ENCODE results near the gene JOSD1. TPM values are rescaled to one million over a fixed set of nuclear protein-coding genes. Genes with fewer than 3 reads are reported as not detected.

Gene JOSD1
- total RNA-seq, 1 donor, result 86.1 TPM

- H3K9me3 ChIP-seq (ENCODE audit: low read depth, low read length), result no peaks in the 10 kb centered on the region
- no peak overlapping the region for H2AFZ ChIP-seq (ENCODE audit: low read length)
- no peak overlapping the region for H3K4me3 ChIP-seq (ENCODE audit: insufficient read depth, low read length)
- DNase-seq (ENCODE audit: insufficient read length, low spot score, missing footprints), result no peak
- H3K4me1 ChIP-seq (ENCODE audit: insufficient read depth, low read length), result peaks cover 22% of the 10 kb centered on the region
- H3K79me2 ChIP-seq (ENCODE audit: insufficient read depth, low read length), result peaks cover 71% of the 10 kb centered on the region
- TF ChIP-seq, protein P1, sequence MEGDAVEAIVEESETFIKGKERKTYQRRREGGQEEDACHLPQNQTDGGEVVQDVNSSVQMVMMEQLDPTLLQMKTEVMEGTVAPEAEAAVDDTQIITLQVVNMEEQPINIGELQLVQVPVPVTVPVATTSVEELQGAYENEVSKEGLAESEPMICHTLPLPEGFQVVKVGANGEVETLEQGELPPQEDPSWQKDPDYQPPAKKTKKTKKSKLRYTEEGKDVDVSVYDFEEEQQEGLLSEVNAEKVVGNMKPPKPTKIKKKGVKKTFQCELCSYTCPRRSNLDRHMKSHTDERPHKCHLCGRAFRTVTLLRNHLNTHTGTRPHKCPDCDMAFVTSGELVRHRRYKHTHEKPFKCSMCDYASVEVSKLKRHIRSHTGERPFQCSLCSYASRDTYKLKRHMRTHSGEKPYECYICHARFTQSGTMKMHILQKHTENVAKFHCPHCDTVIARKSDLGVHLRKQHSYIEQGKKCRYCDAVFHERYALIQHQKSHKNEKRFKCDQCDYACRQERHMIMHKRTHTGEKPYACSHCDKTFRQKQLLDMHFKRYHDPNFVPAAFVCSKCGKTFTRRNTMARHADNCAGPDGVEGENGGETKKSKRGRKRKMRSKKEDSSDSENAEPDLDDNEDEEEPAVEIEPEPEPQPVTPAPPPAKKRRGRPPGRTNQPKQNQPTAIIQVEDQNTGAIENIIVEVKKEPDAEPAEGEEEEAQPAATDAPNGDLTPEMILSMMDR (IDR thresholded peaks at IDR 0.05; ENCODE audit: extremely low read depth, low read depth, low read length), result no peak
- peaks cover 18% of the 10 kb centered on the region for H3K36me3 ChIP-seq (ENCODE audit: insufficient read depth, low read length)
- H3K27me3 ChIP-seq (ENCODE audit: insufficient read depth, low read length), result no peaks in the 10 kb centered on the region
- H4K20me1 ChIP-seq (ENCODE audit: insufficient read depth, low read length), result peaks cover 56% of the 10 kb centered on the region
- H3K27ac ChIP-seq (ENCODE audit: low read depth, low read length), result no peak overlapping the region
- peak overlapping the region; percentile 80 for H3K4me2 ChIP-seq (ENCODE audit: insufficient read depth, low read length)
Observed at GRCh38 chr22:38707984-38708383, 7.2 kb upstream of the JOSD1 start.

DNA sequence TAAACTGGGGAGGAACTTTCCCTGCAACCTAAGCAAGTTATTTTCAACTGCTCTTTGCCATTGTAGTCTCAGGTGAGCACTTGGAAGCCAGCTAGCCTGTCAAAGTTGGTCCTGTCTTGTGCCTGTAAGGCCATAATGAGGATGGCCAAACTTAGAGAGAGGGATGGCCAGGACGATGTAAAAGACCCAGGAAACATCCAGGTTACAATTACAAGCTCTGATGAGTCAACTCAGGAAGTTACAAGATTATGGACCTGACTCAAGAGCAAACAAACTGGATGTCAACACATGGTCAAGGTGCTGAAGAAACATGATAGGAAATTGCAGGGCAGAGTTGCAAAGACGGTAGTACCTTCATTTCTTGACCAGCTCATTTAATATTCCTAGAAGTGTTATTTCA, 6.6 kb upstream of the JOSD1 start:
- Histone ChIP-seq H4K20me1 (ENCODE audit: insufficient read depth, low read length) (peaks cover 50% of the 10 kb centered on the region), H3K4me2 (ENCODE audit: insufficient read depth, low read length) (peak overlapping the region; percentile 80), H3K36me3 (ENCODE audit: insufficient read depth, low read length) (peaks cover 12% of the 10 kb centered on the region), H3K4me3 (ENCODE audit: insufficient read depth, low read length) (peak overlapping the region; percentile 90), H2AFZ (ENCODE audit: low read length) (no peak overlapping the region), H3K9me3 (ENCODE audit: low read depth, low read length) (no peaks in the 10 kb centered on the region), H3K27ac (ENCODE audit: low read depth, low read length) (peak overlapping the region; percentile 59), H3K79me2 (ENCODE audit: insufficient read depth, low read length) (peaks cover 65% of the 10 kb centered on the region), H3K4me1 (ENCODE audit: insufficient read depth, low read length) (peaks cover 22% of the 10 kb centered on the region), H3K27me3 (ENCODE audit: insufficient read depth, low read length) (no peaks in the 10 kb centered on the region)
- TF ChIP-seq, protein P1 (IDR thresholded peaks at IDR 0.05; ENCODE audit: extremely low read depth, low read depth, low read length), result no peak
- DNase-seq (ENCODE audit: insufficient read length, low spot score, missing footprints), result peak; percentile 78

DNA sequence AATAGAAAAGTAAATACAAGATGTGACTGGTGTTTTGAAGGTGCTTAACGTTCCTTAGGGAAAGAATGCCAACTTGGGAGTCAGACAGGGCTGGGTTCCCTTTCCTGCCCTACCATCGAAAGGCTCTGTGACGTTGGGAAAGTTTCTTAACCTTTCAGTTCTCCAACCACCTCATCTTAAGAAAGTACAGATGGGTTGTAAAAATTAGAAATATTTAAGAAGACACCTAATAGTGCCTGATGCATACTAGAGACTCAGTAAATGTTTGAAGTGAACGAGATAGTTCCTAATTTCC, 6.1 kb upstream of the JOSD1 start:
- Histone ChIP-seq H3K4me2 (ENCODE audit: insufficient read depth, low read length) (peak overlapping the region; percentile 80), H3K27me3 (ENCODE audit: insufficient read depth, low read length) (no peaks in the 10 kb centered on the region), H3K4me1 (ENCODE audit: insufficient read depth, low read length) (peaks cover 22% of the 10 kb centered on the region), H4K20me1 (ENCODE audit: insufficient read depth, low read length) (peaks cover 45% of the 10 kb centered on the region), H3K36me3 (ENCODE audit: insufficient read depth, low read length) (peaks cover 12% of the 10 kb centered on the region), H3K27ac (ENCODE audit: low read depth, low read length) (peak overlapping the region; percentile 59), H3K9me3 (ENCODE audit: low read depth, low read length) (no peaks in the 10 kb centered on the region), H3K79me2 (ENCODE audit: insufficient read depth, low read length) (peaks cover 60% of the 10 kb centered on the region), H2AFZ (ENCODE audit: low read length) (peak overlapping the region; percentile 3), H3K4me3 (ENCODE audit: insufficient read depth, low read length) (peak overlapping the region; percentile 90)
- no peak for DNase-seq (ENCODE audit: insufficient read length, low spot score, missing footprints)
- TF ChIP-seq, protein P1 (IDR thresholded peaks at IDR 0.05; ENCODE audit: extremely low read depth, low read depth, low read length), result no peak

DNA sequence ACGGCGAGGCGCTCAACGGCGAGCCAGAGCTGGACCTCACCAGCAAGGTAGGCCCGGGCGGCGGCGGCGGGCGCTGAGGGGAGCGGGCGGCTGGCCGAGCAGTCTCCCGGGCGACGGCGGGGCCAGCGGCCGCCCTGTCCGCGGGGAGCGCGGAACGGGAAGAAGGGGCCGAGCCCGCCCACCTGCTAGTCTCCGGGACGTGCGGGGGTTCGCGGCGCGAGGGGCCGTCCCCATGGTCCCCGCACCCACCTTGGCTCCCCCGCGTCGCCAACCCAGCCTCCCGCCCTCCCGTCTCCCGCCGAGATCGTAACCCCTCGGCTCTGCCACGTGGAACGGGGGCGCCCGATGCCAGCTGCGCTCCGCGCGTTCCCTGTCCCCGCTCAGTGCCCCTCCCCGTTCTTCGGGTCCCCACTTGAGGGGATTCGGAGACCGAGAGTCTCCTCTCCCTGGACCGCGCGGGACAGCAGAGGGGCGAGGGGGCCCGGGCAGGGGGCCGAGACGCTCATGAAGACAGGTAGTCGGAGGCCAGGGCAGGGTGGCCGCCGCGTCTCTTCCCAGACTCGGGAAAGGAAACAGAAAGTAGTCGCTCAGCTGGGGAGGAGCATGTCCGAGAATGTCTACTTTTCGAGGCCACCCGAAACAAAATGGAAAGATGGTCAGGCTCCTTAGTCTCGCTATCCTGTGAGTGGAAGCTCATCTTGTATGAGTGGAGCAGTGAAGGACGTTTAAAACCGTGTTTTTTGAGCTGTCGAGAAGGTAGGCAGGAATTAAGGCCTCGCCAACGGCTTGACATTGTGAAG, 5.6 kb upstream of the JOSD1 start:
- H3K4me3 ChIP-seq (ENCODE audit: insufficient read depth, low read length), result peak overlapping the region; percentile 90
- peak overlapping the region; percentile 59 for H3K27ac ChIP-seq (ENCODE audit: low read depth, low read length)
- TF ChIP-seq, protein P1 (IDR thresholded peaks at IDR 0.05; ENCODE audit: extremely low read depth, low read depth, low read length), result no peak
- H2AFZ ChIP-seq (ENCODE audit: low read length), result peak overlapping the region; percentile 44
- peaks cover 55% of the 10 kb centered on the region for H3K79me2 ChIP-seq (ENCODE audit: insufficient read depth, low read length)
- peak; percentile 89 for DNase-seq (ENCODE audit: insufficient read length, low spot score, missing footprints)
- peaks cover 12% of the 10 kb centered on the region for H3K36me3 ChIP-seq (ENCODE audit: insufficient read depth, low read length)
- no peaks in the 10 kb centered on the region for H3K27me3 ChIP-seq (ENCODE audit: insufficient read depth, low read length)
- no peaks in the 10 kb centered on the region for H3K9me3 ChIP-seq (ENCODE audit: low read depth, low read length)
- peak overlapping the region; percentile 80 for H3K4me2 ChIP-seq (ENCODE audit: insufficient read depth, low read length)
- peaks cover 26% of the 10 kb centered on the region for H3K4me1 ChIP-seq (ENCODE audit: insufficient read depth, low read length)
- peaks cover 44% of the 10 kb centered on the region for H4K20me1 ChIP-seq (ENCODE audit: insufficient read depth, low read length)

Data from osteoblast (primary cell).